Mammary epithelial cell (primary cell): ENCODE data around the gene PDK4.

Experiments
- CTCF ChIP-seq, 2 donors: IDR thresholded peaks in 1 of 2; conservative IDR thresholded peaks in 1 of 2; 2 replicates each; pipeline ENCODE4 v1.5.1; 2011 to 2012; ENCODE audit warnings: inconsistent platforms in 2 of 2, low read length in 2 of 2, mild to moderate bottlenecking in 2 of 2, control low read depth in 1 of 2, low read depth in 1 of 2; ENCODE audit not compliant: insufficient read depth in 1 of 2; ENCODE audit errors: extremely low read depth in 1 of 2
- EZH2 ChIP-seq: IDR thresholded peaks from 2 replicates; pipeline ENCODE4 v1.6.1; 2012; ENCODE audit warnings: low read length, inconsistent platforms, borderline replicate concordance

- TF ChIP-seq CTCF (conservative IDR thresholded peaks at IDR 0.05 in 1 of 2, IDR thresholded peaks at IDR 0.05 in 1 of 2; ENCODE audit: extremely low read depth in 1 of 2, insufficient read depth in 1 of 2, low read depth in 1 of 2, low read length in 2 of 2) (no peak), EZH2 (no peak)
These were observed 10.9 kb downstream of the PDK4 start for GRCh38 chr7:95585426-95585789.
